ENCODE measurements around the gene TBR1.

Gene TBR1

GRCh38 chr2:161426455-161426921 lies 10.4 kb downstream of the TBR1 start:
- no peaks in the 10 kb centered on the region for H3K4me1 ChIP-seq (ENCODE audit: insufficient read depth, low read length)
- ATAC-seq (ENCODE audit: insufficient read depth, low read depth) (no peak), DNase-seq (no peak)
- H3K27me3 ChIP-seq (ENCODE audit: insufficient read depth, low read length, poor library complexity): no peaks in the 10 kb centered on the region
- TF ChIP-seq CTCF (IDR thresholded peaks at IDR 0.05; ENCODE audit: borderline replicate concordance, extremely low read depth, low read length, poor library complexity, severe bottlenecking) (no peak), EZH2 (IDR thresholded peaks at IDR 0.05; ENCODE audit: borderline replicate concordance, low read depth, low read length, severe bottlenecking) (no peak)
- H3K27ac ChIP-seq (ENCODE audit: low read length): no peak overlapping the region
- no peaks in the 10 kb centered on the region for H3K36me3 ChIP-seq (ENCODE audit: insufficient read depth, low read length)
- H3K79me2 ChIP-seq (ENCODE audit: insufficient read depth, low read length): no peaks in the 10 kb centered on the region
- no peak overlapping the region for H3K4me3 ChIP-seq (ENCODE audit: low read depth in 1 of 2, low read length in 2 of 2)
- no peak overlapping the region for H3K9ac ChIP-seq (ENCODE audit: low read depth, low read length)
- H4K20me1 ChIP-seq (ENCODE audit: insufficient read depth, low read length): no peaks in the 10 kb centered on the region
- no peak overlapping the region for H2AFZ ChIP-seq (ENCODE audit: low read depth, low read length)
- no peak overlapping the region for H3K4me2 ChIP-seq (ENCODE audit: insufficient read depth, low read length)
- H3K9me3 ChIP-seq (ENCODE audit: insufficient read depth, low read length, severe bottlenecking): no peaks in the 10 kb centered on the region

- H3K4me3 ChIP-seq (ENCODE audit: low read depth in 1 of 2, low read length in 2 of 2): no peak overlapping the region
- no peaks in the 10 kb centered on the region for H3K36me3 ChIP-seq (ENCODE audit: insufficient read depth, low read length)
- no peaks in the 10 kb centered on the region for H3K27me3 ChIP-seq (ENCODE audit: insufficient read depth, low read length, poor library complexity)
- no peak overlapping the region for H3K27ac ChIP-seq (ENCODE audit: low read length)
- H3K79me2 ChIP-seq (ENCODE audit: insufficient read depth, low read length): no peaks in the 10 kb centered on the region
- no peaks in the 10 kb centered on the region for H3K9me3 ChIP-seq (ENCODE audit: insufficient read depth, low read length, severe bottlenecking)
- H4K20me1 ChIP-seq (ENCODE audit: insufficient read depth, low read length): no peaks in the 10 kb centered on the region
- DNase-seq (no peak), ATAC-seq (ENCODE audit: insufficient read depth, low read depth) (no peak)
- no peak overlapping the region for H3K4me2 ChIP-seq (ENCODE audit: insufficient read depth, low read length)
- TF ChIP-seq CTCF (IDR thresholded peaks at IDR 0.05; ENCODE audit: borderline replicate concordance, extremely low read depth, low read length, poor library complexity, severe bottlenecking) (no peak), EZH2 (IDR thresholded peaks at IDR 0.05; ENCODE audit: borderline replicate concordance, low read depth, low read length, severe bottlenecking) (no peak)
- H2AFZ ChIP-seq (ENCODE audit: low read depth, low read length): no peak overlapping the region
- H3K9ac ChIP-seq (ENCODE audit: low read depth, low read length): no peak overlapping the region
- no peaks in the 10 kb centered on the region for H3K4me1 ChIP-seq (ENCODE audit: insufficient read depth, low read length)
Observed at GRCh38 chr2:161426922-161427663, 11.0 kb downstream of the TBR1 start.

DNA sequence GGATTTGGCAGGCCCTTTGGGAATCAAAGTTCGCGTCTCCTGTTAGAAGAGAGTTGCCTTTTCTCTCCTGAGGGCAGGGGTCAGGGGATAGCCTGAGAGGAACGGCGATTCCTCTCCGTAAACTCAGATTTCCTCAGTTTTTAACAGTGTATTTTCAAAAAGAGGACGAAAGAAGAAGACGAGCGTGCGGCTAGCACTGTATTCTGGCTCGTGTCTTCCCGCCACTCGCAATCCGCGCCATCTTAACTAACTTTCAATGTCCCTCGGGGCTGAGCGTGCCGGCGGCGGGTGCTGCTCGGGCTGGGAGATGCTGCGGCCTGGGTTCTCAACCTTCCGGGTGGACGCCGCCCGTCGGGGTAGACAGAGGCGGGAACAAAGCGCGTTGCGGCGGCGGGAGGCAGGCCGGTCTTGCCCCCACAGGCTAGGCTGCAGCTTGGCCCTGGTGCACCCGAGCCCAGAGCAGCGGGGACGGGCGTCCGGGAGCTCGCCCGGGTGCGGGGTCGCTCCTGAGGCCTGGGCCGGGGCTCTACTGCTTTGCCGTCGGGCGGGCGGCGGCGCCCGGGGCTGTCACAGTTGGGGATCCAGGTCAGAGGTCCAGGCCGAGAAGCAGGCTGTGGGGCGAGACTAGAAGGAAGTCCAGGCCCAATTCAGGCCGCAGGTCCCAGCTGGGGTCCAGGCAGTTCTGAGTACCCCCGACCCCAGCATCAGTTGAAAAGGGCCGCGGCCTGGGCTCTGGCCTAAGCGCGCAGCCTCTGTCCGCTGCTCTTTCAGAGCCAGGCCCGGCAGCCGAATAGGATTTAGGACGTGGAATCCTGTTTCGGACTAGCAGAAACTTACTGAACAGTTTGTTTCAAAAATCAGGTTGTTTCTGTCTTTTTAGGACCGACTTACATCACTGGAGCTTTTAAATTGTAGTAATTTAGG lies 11.8 kb downstream of the TBR1 start:
- DNase-seq (no peak), ATAC-seq (ENCODE audit: insufficient read depth, low read depth) (no peak)
- Histone ChIP-seq H3K4me1 (ENCODE audit: insufficient read depth, low read length) (no peaks in the 10 kb centered on the region), H3K27ac (ENCODE audit: low read length) (no peak overlapping the region), H3K36me3 (ENCODE audit: insufficient read depth, low read length) (no peaks in the 10 kb centered on the region), H3K4me3 (ENCODE audit: low read depth in 1 of 2, low read length in 2 of 2) (no peak overlapping the region), H3K9me3 (ENCODE audit: insufficient read depth, low read length, severe bottlenecking) (no peaks in the 10 kb centered on the region), H3K27me3 (ENCODE audit: insufficient read depth, low read length, poor library complexity) (no peaks in the 10 kb centered on the region), H3K79me2 (ENCODE audit: insufficient read depth, low read length) (no peaks in the 10 kb centered on the region), H3K9ac (ENCODE audit: low read depth, low read length) (no peak overlapping the region), H2AFZ (ENCODE audit: low read depth, low read length) (no peak overlapping the region), H3K4me2 (ENCODE audit: insufficient read depth, low read length) (no peak overlapping the region), H4K20me1 (ENCODE audit: insufficient read depth, low read length) (no peaks in the 10 kb centered on the region)
- no peak for TF ChIP-seq CTCF (IDR thresholded peaks at IDR 0.05; ENCODE audit: borderline replicate concordance, extremely low read depth, low read length, poor library complexity, severe bottlenecking)
- TF ChIP-seq EZH2 (IDR thresholded peaks at IDR 0.05; ENCODE audit: borderline replicate concordance, low read depth, low read length, severe bottlenecking): no peak
